Mesenchymal stem cell (in vitro differentiated cells and primary cell): Measurements from ENCODE around the gene SCARF2.
"Not testable (repeated sequence)": the region's sequence is repeated elsewhere in the genome, so short reads cannot be mapped to it uniquely, and the experiment has no call there.

Source experiments
- DNase-seq: peaks from one replicate; pipeline ENCODE4 v3.0.0-alpha.2; 2013
- H2AFZ ChIP-seq: one replicate; pipeline ENCODE4 v1.6.1; 2013; ENCODE audit warnings: low read depth, mild to moderate bottlenecking, control low read depth, inconsistent platforms, low read length, moderate library complexity
- H2AK5ac ChIP-seq: 2 replicates; pipeline ENCODE4 v1.6.1; 2013; ENCODE audit warnings: low read length, moderate library complexity, mild to moderate bottlenecking, inconsistent platforms; ENCODE audit not compliant: severe bottlenecking
- H2BK120ac ChIP-seq: one replicate; pipeline ENCODE4 v1.6.1; 2013; ENCODE audit warnings: low read depth, mild to moderate bottlenecking, inconsistent platforms, low read length, moderate library complexity
- H2BK12ac ChIP-seq, 2 experiments: one replicate each; pipeline ENCODE4 v1.6.1; 2013; ENCODE audit warnings: inconsistent platforms in 2 of 2, low read length in 2 of 2, mild to moderate bottlenecking in 2 of 2, moderate library complexity in 2 of 2, control low read depth in 1 of 2
- H2BK15ac ChIP-seq: one replicate; pipeline ENCODE4 v1.6.1; 2013; ENCODE audit warnings: mild to moderate bottlenecking, low read depth, inconsistent platforms; ENCODE audit not compliant: poor library complexity, severe bottlenecking
- H2BK5ac ChIP-seq: 2 replicates; pipeline ENCODE4 v1.6.1; 2013; ENCODE audit warnings: low read depth, mild to moderate bottlenecking, low read length, control low read depth, inconsistent platforms; ENCODE audit not compliant: poor library complexity, severe bottlenecking
- H3K14ac ChIP-seq, 2 experiments: one replicate each; pipeline ENCODE4 v1.6.1; 2013; ENCODE audit warnings: inconsistent platforms in 2 of 2, low read length in 2 of 2, control low read depth in 1 of 2, mild to moderate bottlenecking in 1 of 2, moderate library complexity in 1 of 2
- H3K18ac ChIP-seq, 2 experiments: one replicate each; pipeline ENCODE4 v1.6.1; 2013; ENCODE audit warnings: inconsistent platforms in 2 of 2, low read length in 2 of 2, control low read depth in 1 of 2, low read depth in 1 of 2, mild to moderate bottlenecking in 1 of 2
- H3K23ac ChIP-seq, 2 experiments: one replicate each; pipeline ENCODE4 v1.6.1; 2013; ENCODE audit warnings: inconsistent platforms in 2 of 2, low read length in 2 of 2, mild to moderate bottlenecking in 2 of 2, moderate library complexity in 2 of 2, control low read depth in 1 of 2
- H3K27ac ChIP-seq: 2 replicates; pipeline ENCODE4 v1.5.1; 2013; ENCODE audit warnings: mild to moderate bottlenecking, moderate library complexity, low read length, control low read depth, inconsistent platforms; ENCODE audit not compliant: poor library complexity, severe bottlenecking
- H3K27me3 ChIP-seq, 2 experiments: 2 replicates each; pipeline versions ENCODE4 v1.6.1 to v1.7.0; 2013; ENCODE audit warnings: low read length in 2 of 2, mild to moderate bottlenecking in 2 of 2, moderate library complexity in 2 of 2, control low read depth in 1 of 2, inconsistent platforms in 1 of 2; ENCODE audit not compliant: control insufficient read depth in 1 of 2, insufficient read depth in 1 of 2
- H3K36me3 ChIP-seq, 2 experiments: 2 replicates each; pipeline versions ENCODE4 v1.6.1 to v1.7.0; 2013; ENCODE audit warnings: low read length in 2 of 2, control low read depth in 1 of 2, inconsistent platforms in 1 of 2, low read depth in 1 of 2, mild to moderate bottlenecking in 1 of 2; ENCODE audit not compliant: insufficient read depth in 2 of 2, control insufficient read depth in 1 of 2
- H3K4ac ChIP-seq, 2 experiments: one replicate each; pipeline ENCODE4 v1.6.1; 2013; ENCODE audit warnings: inconsistent platforms in 2 of 2, low read length in 2 of 2, mild to moderate bottlenecking in 2 of 2, moderate library complexity in 2 of 2, control low read depth in 1 of 2, low read depth in 1 of 2
- H3K4me1 ChIP-seq: 2 replicates; pipeline ENCODE4 v1.6.1; 2013; ENCODE audit warnings: low read depth, low read length, control low read depth; ENCODE audit not compliant: control insufficient read depth, insufficient read depth
- H3K4me2 ChIP-seq: 2 replicates; pipeline ENCODE4 v1.6.1; 2013; ENCODE audit warnings: low read length, mild to moderate bottlenecking, inconsistent platforms; ENCODE audit not compliant: poor library complexity, severe bottlenecking
- H3K4me3 ChIP-seq, 2 experiments: 2 replicates each; pipeline versions ENCODE4 v1.5.1 to v1.7.0; 2013; ENCODE audit warnings: low read length in 2 of 2, mild to moderate bottlenecking in 2 of 2, control low read depth in 1 of 2, low read depth in 1 of 2; ENCODE audit not compliant: insufficient read depth in 1 of 2
- H3K79me1 ChIP-seq: replicated peaks from 2 replicates; pipeline ENCODE4 v1.6.1; 2013; ENCODE audit warnings: mild to moderate bottlenecking, control low read depth, low read length, inconsistent platforms; ENCODE audit not compliant: poor library complexity, severe bottlenecking
- H3K9ac ChIP-seq: 2 replicates; pipeline ENCODE4 v1.7.0; 2013; ENCODE audit warnings: mild to moderate bottlenecking, low read length, moderate library complexity
- H3K9me3 ChIP-seq: 2 replicates; pipeline ENCODE4 v1.7.0; 2013; ENCODE audit warnings: mild to moderate bottlenecking, low read length; ENCODE audit not compliant: control insufficient read depth
- H4K8ac ChIP-seq: one replicate; pipeline ENCODE4 v1.6.1; 2013; ENCODE audit warnings: inconsistent platforms, mild to moderate bottlenecking, low read length, moderate library complexity
- H4K91ac ChIP-seq: one replicate; pipeline ENCODE4 v1.6.1; 2013; ENCODE audit warnings: mild to moderate bottlenecking, low read length, inconsistent platforms
- WGBS: methylation state at CpG from one replicate; pipeline ENCODE4 v1.1.7; 2013; ENCODE audit warnings: mixed read lengths; 5-methylcytosine and 5-hydroxymethylcytosine counted together

SCARF2 gene

DNA sequence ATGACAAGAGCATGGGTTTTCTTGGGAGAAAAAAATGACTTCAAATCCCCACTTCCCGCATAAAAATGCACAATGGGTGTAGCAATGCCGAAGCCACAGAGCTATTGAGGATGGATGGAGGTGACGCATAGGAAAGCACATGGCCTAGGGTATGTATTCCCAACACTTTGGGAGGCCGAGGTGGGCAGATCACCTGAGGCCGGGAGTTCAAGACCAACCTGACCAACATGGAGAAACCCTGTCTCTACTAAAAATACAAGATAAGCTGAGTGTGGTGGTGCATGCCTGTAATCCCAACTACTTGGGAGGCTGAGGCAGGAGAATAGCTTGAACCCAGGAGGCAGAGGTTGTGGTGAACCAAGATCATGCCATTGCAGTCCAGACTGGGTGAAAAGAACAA lies 58.9 kb downstream of the SCARF2 start:
- DNase-seq, H2BK120ac ChIP-seq, H2AFZ ChIP-seq, H3K4ac ChIP-seq, H3K4me3 ChIP-seq, H3K36me3 ChIP-seq, H4K8ac ChIP-seq, H2AK5ac ChIP-seq, H2BK15ac ChIP-seq, H3K9me3 ChIP-seq, H3K27ac ChIP-seq, H3K9ac ChIP-seq, H2BK5ac ChIP-seq, H3K18ac ChIP-seq, H3K4me1 ChIP-seq, H2BK12ac ChIP-seq, H4K91ac ChIP-seq, H3K4me2 ChIP-seq, H3K14ac ChIP-seq, H3K23ac ChIP-seq, H3K79me1 ChIP-seq: not testable (repeated sequence)
- WGBS = 94% methylated on average over 2 of the region's 5 CpGs
- H3K27me3 ChIP-seq = peaks cover 11 to 22% of the 10 kb centered on the region in 2 experiments

DNA sequence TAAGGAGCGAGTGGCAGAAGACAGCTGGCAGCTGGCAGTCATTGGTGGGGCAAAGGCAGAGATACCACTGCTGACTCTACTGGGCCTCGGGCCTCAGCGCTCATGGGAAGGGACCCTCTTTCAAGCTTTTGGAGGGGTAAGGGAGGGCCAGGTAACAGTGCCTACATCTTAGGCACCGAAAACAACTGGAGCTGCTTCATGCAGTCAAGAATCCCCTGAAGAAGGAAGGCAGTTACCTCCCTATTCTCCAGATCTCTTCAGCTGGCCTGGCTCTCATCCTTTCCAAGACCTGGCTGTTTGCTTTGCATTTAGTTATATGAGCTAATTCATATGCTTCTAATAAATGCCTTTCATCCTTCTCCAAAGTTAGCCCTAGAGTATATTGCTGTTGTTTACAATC lies 59.5 kb downstream of the SCARF2 start:
- Histone ChIP-seq H3K14ac (no peak overlapping the region), H2BK5ac (no peak overlapping the region), H3K4me1 (no peaks in the 10 kb centered on the region), H2BK12ac (no peak overlapping the region), H3K4me2 (no peak overlapping the region), H4K8ac (no peak overlapping the region), H2AFZ (no peak overlapping the region), H3K36me3 (no peaks in the 10 kb centered on the region), H3K23ac (no peak overlapping the region), H2BK15ac (no peak overlapping the region), H3K4ac (no peak overlapping the region), H3K18ac (no peak overlapping the region), H3K27me3 (peaks cover 6 to 22% of the 10 kb centered on the region in 2 experiments), H2AK5ac (no peak overlapping the region), H3K79me1 (no peaks in the 10 kb centered on the region), H3K27ac (no peak overlapping the region), H3K4me3 (no peak overlapping the region), H4K91ac (no peak overlapping the region), H3K9ac (no peak overlapping the region), H3K9me3 (no peaks in the 10 kb centered on the region), H2BK120ac (no peak overlapping the region)
- WGBS = 94% methylated on average over 4 of the region's 4 CpGs
- DNase-seq = no peak

DNA sequence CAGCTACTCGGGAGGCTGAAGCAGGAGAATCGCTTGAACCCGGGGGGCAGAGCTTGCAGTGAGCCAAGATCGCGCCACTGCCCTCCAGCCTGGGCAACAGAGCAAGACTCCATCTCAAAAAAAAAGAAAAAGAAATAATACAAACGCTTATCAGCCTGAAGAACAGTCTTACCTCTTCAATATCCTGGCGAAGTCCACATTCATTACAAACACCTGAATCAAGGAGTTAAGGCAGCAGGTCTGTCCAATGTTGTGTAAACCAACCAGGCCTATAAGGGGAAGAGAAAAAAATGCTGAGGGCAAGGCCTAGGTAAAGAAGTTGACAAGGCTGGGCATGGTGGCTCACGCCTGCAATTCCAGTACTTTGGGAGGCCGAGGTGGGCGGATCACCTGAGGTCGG lies 60.6 kb downstream of the SCARF2 start:
- not testable (repeated sequence) for H3K4ac ChIP-seq, H3K79me1 ChIP-seq, H2BK120ac ChIP-seq, H3K4me1 ChIP-seq, H2AK5ac ChIP-seq, H3K4me3 ChIP-seq, H3K4me2 ChIP-seq, H3K9me3 ChIP-seq, H3K27ac ChIP-seq, H2BK15ac ChIP-seq, H2BK5ac ChIP-seq, H4K91ac ChIP-seq, H3K36me3 ChIP-seq, H2AFZ ChIP-seq, H3K14ac ChIP-seq, H4K8ac ChIP-seq, H3K9ac ChIP-seq, H3K23ac ChIP-seq, DNase-seq, H3K18ac ChIP-seq, H2BK12ac ChIP-seq
- 92% methylated on average over 7 of the region's 11 CpGs for WGBS
- H3K27me3 ChIP-seq = peaks cover 6 to 20% of the 10 kb centered on the region in 2 experiments

DNA sequence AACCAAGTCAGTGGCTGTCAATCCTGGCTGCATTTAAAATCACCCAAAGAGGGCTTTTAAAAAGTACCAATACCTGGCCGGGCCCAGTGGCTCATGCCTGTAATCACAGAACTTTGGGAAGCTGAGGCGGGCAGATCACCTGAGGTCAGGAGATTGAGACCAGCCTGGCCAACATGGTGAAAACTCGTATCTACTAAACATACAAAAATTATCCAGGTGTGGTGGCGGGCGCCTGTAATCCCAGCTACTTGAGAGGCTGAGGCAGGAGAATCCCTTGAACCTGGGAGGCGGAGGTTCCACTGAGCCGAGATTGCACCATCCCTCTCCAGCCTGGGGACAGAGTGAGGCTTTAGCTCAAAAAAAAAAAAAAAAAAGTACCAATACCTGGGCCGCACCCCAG lies 61.3 kb downstream of the SCARF2 start:
- 89% methylated on average over 7 of the region's 8 CpGs for WGBS
- DNase-seq, H2BK15ac ChIP-seq, H2AFZ ChIP-seq, H3K18ac ChIP-seq, H3K9ac ChIP-seq, H2BK12ac ChIP-seq, H3K23ac ChIP-seq, H2AK5ac ChIP-seq, H3K27ac ChIP-seq, H3K14ac ChIP-seq, H4K91ac ChIP-seq, H3K4me1 ChIP-seq, H3K4me3 ChIP-seq, H2BK5ac ChIP-seq, H3K79me1 ChIP-seq, H3K4me2 ChIP-seq, H2BK120ac ChIP-seq, H3K36me3 ChIP-seq, H3K9me3 ChIP-seq, H4K8ac ChIP-seq, H3K4ac ChIP-seq: not testable (repeated sequence)
- H3K27me3 ChIP-seq = peaks cover 3 to 17% of the 10 kb centered on the region in 2 experiments
